Brain microvascular endothelial cell (primary cell): Measurements from ENCODE around the gene BCL11A.

Experiments
- DNase-seq: peaks from one replicate; pipeline ENCODE4 v3.0.0-alpha.2; 2020
- H3K27ac ChIP-seq: fragments of 250-450 bp; sonication (Bioruptor Pico); 2 replicates; pipeline ENCODE4 v1.5.1; 2020; ENCODE audit warnings: mild to moderate bottlenecking, moderate library complexity
- H3K27me3 ChIP-seq: fragments of 250-450 bp; sonication (Bioruptor Pico); replicated peaks from 2 replicates; pipeline ENCODE4 v1.5.1; 2020; ENCODE audit warnings: mild to moderate bottlenecking
- H3K36me3 ChIP-seq: fragments of 250-450 bp; sonication (Bioruptor Pico); replicated peaks from 2 replicates; pipeline ENCODE4 v1.5.1; 2020; ENCODE audit warnings: mild to moderate bottlenecking
- H3K4me3 ChIP-seq: 2 replicates; pipeline ENCODE4 v1.5.1; 2011; ENCODE audit warnings: low read depth, mild to moderate bottlenecking, control low read depth, low read length, moderate library complexity
- CTCF ChIP-seq: IDR thresholded peaks from 2 replicates; pipeline ENCODE4 v1.5.1; 2011; ENCODE audit warnings: low read depth, mild to moderate bottlenecking, moderate library complexity, low read length, control low read depth, inconsistent platforms; ENCODE audit errors: missing control alignments
- in situ Hi-C: cut with HindIII; loops from 2 replicates; pipeline ENCODE4 v1.10.0; 2017; ENCODE audit warnings: low sequenced_read_pairs, low pct_ligation_motif_present

Gene BCL11A

DNA sequence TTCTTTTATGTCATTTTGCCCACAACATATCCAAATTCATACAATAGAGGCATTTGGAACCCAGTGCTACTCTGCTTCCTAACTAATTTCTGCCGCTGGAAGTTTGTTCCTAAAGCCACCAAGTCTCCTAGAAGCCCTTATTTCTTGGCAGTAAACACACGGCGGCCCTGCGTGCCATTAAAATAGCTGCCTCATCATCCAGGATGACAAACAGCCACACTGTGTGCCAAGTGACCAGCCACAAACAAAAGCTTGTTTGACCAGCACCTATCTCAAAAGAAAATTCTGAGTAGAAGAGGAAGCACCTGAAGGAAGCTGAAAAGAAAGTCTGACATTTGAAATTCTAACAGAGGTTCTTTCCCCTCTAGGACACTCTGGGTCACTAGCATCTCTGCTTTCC lies 64.2 kb downstream of the BCL11A start:
- H3K4me3 ChIP-seq: no peak overlapping the region
- no peak for DNase-seq
- H3K27ac ChIP-seq: no peak overlapping the region
- TF ChIP-seq CTCF: no peak
- in situ Hi-C loops: no loop called here
- no peaks in the 10 kb centered on the region for H3K27me3 ChIP-seq
- no peaks in the 10 kb centered on the region for H3K36me3 ChIP-seq

- no peaks in the 10 kb centered on the region for H3K36me3 ChIP-seq
- in situ Hi-C loops: no loop called here
- no peak overlapping the region for H3K4me3 ChIP-seq
- no peaks in the 10 kb centered on the region for H3K27me3 ChIP-seq
- no peak for DNase-seq
- TF ChIP-seq CTCF: no peak
- no peak overlapping the region for H3K27ac ChIP-seq
Observed at GRCh38 chr2:60488291-60488690, 65.2 kb downstream of the BCL11A start.

GRCh38 chr2:60487174-60487573 lies 66.3 kb downstream of the BCL11A start:
- H3K36me3 ChIP-seq: no peaks in the 10 kb centered on the region
- no peaks in the 10 kb centered on the region for H3K27me3 ChIP-seq
- TF ChIP-seq CTCF: no peak
- no peak overlapping the region for H3K4me3 ChIP-seq
- H3K27ac ChIP-seq: no peak overlapping the region
- DNase-seq: no peak
- in situ Hi-C loops: no loop called here

DNA sequence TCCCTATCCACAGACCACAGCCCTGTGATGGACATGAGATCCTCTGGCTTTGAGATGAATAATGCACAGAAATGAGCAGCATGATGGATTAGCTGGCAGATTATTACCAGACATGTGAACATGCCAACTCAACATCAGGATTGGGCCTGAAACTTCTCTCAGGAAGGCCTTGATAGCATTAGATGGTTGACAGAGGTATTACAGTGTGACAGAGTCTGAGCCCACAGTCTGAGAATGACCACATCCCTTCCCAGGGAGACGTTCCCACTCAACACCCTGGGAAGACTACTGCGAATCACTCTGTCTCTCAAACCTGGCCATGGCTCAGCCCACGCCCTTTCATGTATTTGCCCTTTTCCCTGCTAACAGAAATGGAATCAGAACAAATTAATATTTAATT lies 66.9 kb downstream of the BCL11A start:
- no peak overlapping the region for H3K4me3 ChIP-seq
- in situ Hi-C loops: no loop called here
- DNase-seq: no peak
- TF ChIP-seq CTCF: no peak
- no peak overlapping the region for H3K27ac ChIP-seq
- no peaks in the 10 kb centered on the region for H3K27me3 ChIP-seq
- H3K36me3 ChIP-seq: no peaks in the 10 kb centered on the region

DNA sequence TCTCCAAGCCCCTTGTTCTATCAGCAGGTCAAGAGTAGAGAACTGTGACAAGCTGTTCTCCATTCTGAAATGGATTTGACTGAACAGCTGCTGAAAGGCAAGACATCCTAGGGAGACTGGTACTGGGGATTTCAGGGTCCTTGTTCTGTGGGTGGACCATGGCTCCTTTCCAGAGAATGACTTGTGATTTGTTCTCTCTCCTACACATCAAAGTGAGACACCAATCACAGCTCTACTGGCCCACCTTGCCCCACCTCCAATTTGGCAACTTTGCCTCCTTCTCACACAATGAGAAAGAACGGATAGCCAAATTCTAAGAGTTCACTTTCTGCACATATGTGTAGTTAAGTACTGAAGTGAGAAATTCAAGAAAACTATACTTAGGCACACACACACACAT lies 67.4 kb downstream of the BCL11A start:
- H3K27me3 ChIP-seq: no peaks in the 10 kb centered on the region
- TF ChIP-seq CTCF: no peak
- in situ Hi-C loops: no loop called here
- DNase-seq: no peak
- H3K4me3 ChIP-seq: no peak overlapping the region
- no peak overlapping the region for H3K27ac ChIP-seq
- H3K36me3 ChIP-seq: no peaks in the 10 kb centered on the region

DNA sequence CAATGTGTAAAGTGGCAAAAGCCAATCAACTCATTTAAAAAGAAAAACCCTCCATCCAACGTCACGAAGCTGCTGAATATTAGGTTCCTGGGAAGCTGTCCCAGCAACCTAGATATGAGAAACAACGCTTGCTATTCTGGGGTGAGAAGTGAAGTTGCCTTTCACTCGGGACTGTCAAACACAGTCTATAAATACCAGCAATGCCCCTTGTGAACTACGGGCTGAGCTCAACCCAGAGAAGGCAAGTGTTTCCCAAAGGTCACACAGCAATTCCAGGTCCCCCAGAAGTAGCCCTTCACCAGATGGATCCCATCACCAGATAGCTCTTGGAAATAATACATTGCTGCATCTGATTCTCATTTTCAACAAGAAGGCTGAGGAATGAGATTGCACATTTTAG lies 67.9 kb downstream of the BCL11A start:
- in situ Hi-C loops: no loop called here
- Histone ChIP-seq H3K27ac (no peak overlapping the region), H3K36me3 (no peaks in the 10 kb centered on the region), H3K4me3 (no peak overlapping the region), H3K27me3 (no peaks in the 10 kb centered on the region)
- no peak for DNase-seq
- no peak for TF ChIP-seq CTCF
